DOHH2 (cell line): Measurements from ENCODE around the gene FHIP1A.

Experiments
- H3F3A ChIP-seq: fragments of 200-600 bp; sonication (generic), shearing (Covaris generic); 2 replicates; pipeline ENCODE4 v1.6.0; 2016; ENCODE audit warnings: antibody characterized with exemption, mild to moderate bottlenecking; ENCODE audit not compliant: control insufficient read depth, insufficient read depth
- H3K27ac ChIP-seq: fragments of 200-600 bp; sonication (generic); 2 replicates; pipeline ENCODE4 v1.5.1; 2014; ENCODE audit warnings: low read depth, mild to moderate bottlenecking, low read length, moderate library complexity
- H3K27me3 ChIP-seq: fragments of 200-600 bp; sonication (generic); 2 replicates; pipeline ENCODE4 v1.6.1; 2014; ENCODE audit warnings: mild to moderate bottlenecking, low read length, mixed read lengths; ENCODE audit not compliant: control insufficient read depth
- H3K36me3 ChIP-seq: fragments of 200-600 bp; sonication (generic); 2 replicates; pipeline ENCODE4 v1.6.1; 2014; ENCODE audit warnings: mild to moderate bottlenecking, low read length, moderate library complexity, mixed read lengths; ENCODE audit not compliant: control insufficient read depth
- H3K4me1 ChIP-seq: fragments of 200-600 bp; sonication (generic); 2 replicates; pipeline ENCODE4 v1.6.1; 2014; ENCODE audit warnings: mild to moderate bottlenecking, low read length, mixed read lengths; ENCODE audit not compliant: control insufficient read depth
- H3K4me2 ChIP-seq: fragments of 200-600 bp; sonication (generic); 2 replicates; pipeline ENCODE4 v1.6.0; 2014; ENCODE audit warnings: mild to moderate bottlenecking, low read length, moderate library complexity
- H3K4me3 ChIP-seq: fragments of 200-600 bp; sonication (generic); 2 replicates; pipeline ENCODE4 v1.5.1; 2014; ENCODE audit warnings: mild to moderate bottlenecking, low read length, mixed read lengths
- H3K79me2 ChIP-seq: fragments of 200-600 bp; sonication (generic); 2 replicates; pipeline ENCODE4 v1.6.1; 2014; ENCODE audit warnings: mild to moderate bottlenecking, low read length, mixed read lengths; ENCODE audit not compliant: control insufficient read depth
- H3K9me2 ChIP-seq: fragments of 200-600 bp; sonication (generic); replicated peaks from 2 replicates; pipeline ENCODE4 v1.6.1; 2014; ENCODE audit warnings: mild to moderate bottlenecking, low read length, mixed read lengths; ENCODE audit not compliant: control insufficient read depth
- H3K9me3 ChIP-seq: fragments of 200-600 bp; sonication (generic); 2 replicates; pipeline ENCODE4 v1.6.1; 2014; ENCODE audit warnings: antibody characterized with exemption, low read length, mixed read lengths; ENCODE audit not compliant: control insufficient read depth, insufficient read depth
- H4K20me1 ChIP-seq: fragments of 200-600 bp; sonication (generic); 2 replicates; pipeline ENCODE4 v1.6.0; 2014; ENCODE audit warnings: low read depth, mild to moderate bottlenecking, antibody characterized with exemption, low read length, moderate library complexity; ENCODE audit not compliant: control insufficient read depth, insufficient read depth
- CTCF ChIP-seq: fragments of 200-600 bp; sonication (generic); IDR thresholded peaks from one replicate; pipeline ENCODE4 v1.5.1; 2014; ENCODE audit warnings: antibody characterized with exemption, mild to moderate bottlenecking, low read depth, low read length; ENCODE audit not compliant: poor library complexity, severe bottlenecking
- EZH2phosphoT487 ChIP-seq: fragments of 200-600 bp; sonication (generic); IDR thresholded peaks from 2 replicates; pipeline ENCODE4 v1.6.1; 2017; ENCODE audit warnings: borderline replicate concordance, mild to moderate bottlenecking, antibody characterized with exemption, low read length, moderate library complexity, mixed read lengths

The FHIP1A gene

GRCh38 chr4:151455212-151455611 lies 46.2 kb downstream of the FHIP1A start:
- TF ChIP-seq EZH2phosphoT487 (no peak), CTCF (no peak)
- H3K9me3 ChIP-seq = no peaks in the 10 kb centered on the region

GRCh38 chr4:151458148-151458547 lies 49.2 kb downstream of the FHIP1A start:
- peaks cover 6% of the 10 kb centered on the region for H3K27me3 ChIP-seq
- H3K79me2 ChIP-seq = no peaks in the 10 kb centered on the region
- H4K20me1 ChIP-seq = no peaks in the 10 kb centered on the region
- H3K9me2 ChIP-seq = no peaks in the 10 kb centered on the region
- no peak overlapping the region for H3K4me2 ChIP-seq
- H3K4me3 ChIP-seq = no peak overlapping the region
- TF ChIP-seq EZH2phosphoT487 (no peak), CTCF (no peak)
- H3K36me3 ChIP-seq = no peaks in the 10 kb centered on the region
- no peaks in the 10 kb centered on the region for H3K4me1 ChIP-seq
- H3K9me3 ChIP-seq = no peaks in the 10 kb centered on the region
- H3F3A ChIP-seq = no peaks in the 10 kb centered on the region
- no peak overlapping the region for H3K27ac ChIP-seq

More at GRCh38 chr4:151455212-151455611, 46.2 kb downstream of the FHIP1A start:
- H4K20me1 ChIP-seq = no peaks in the 10 kb centered on the region
- no peak overlapping the region for H3K4me3 ChIP-seq
- H3F3A ChIP-seq = no peaks in the 10 kb centered on the region
- no peaks in the 10 kb centered on the region for H3K79me2 ChIP-seq
- H3K36me3 ChIP-seq = no peaks in the 10 kb centered on the region
- H3K9me2 ChIP-seq = no peaks in the 10 kb centered on the region
- H3K4me1 ChIP-seq = no peaks in the 10 kb centered on the region
- H3K27me3 ChIP-seq = peaks cover 6% of the 10 kb centered on the region
- no peak overlapping the region for H3K27ac ChIP-seq
- no peak overlapping the region for H3K4me2 ChIP-seq
